ENCODE data around the gene MYL4. TPM values are rescaled to one million over a fixed set of nuclear protein-coding genes. Genes with fewer than 3 reads are reported as not detected.

MYL4 gene
- total and polyA plus RNA-seq, 2 of the 8 experiments (the other 6 are each of a cell fraction or from before 2014, with no cell fraction given), result 0.12 TPM; not detected in 1

DNA sequence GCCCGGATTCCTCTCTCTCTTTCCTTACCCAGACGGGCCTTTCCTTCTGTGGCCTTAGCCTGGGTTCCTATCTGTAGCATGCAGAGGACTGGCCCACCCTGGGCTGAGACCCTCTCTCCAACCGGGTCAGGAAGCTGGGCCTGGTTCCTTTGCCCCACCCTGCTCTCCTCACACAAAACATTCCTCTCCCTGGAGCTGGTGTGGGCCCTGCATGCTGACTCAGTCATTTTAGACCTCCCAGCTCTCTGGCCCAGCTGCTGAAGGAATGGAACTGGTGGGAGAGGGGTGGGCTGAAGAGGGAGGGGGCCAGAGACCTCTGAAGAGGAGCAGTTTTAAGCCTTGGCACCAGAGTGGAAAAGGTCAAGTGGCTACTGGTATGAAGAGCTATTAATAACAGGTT, 957 bp downstream of the MYL4 start:
- no peak for FAIRE-seq
- H2BK20ac ChIP-seq (ENCODE audit: low read length), result no peak overlapping the region
- WGBS, 2 experiments (ENCODE audit: extremely low coverage in 1 of 2, insufficient coverage in 1 of 2, insufficient read length in 1 of 2, insufficient replicate concordance in 2 of 2, low coverage in 1 of 2, low lambda C conversion rate in 2 of 2, missing lambda C conversion rate in 1 of 2), result 83% methylated on average over 3 of the region's 3 CpGs; no CpG with 5 or more reads in 1 of the 2 experiments
- H3K4me3 ChIP-seq (ENCODE audit: extremely low read depth in 1 of 4, insufficient read depth in 2 of 4, low read depth in 3 of 4, low read length in 4 of 4), result no peak overlapping the region
- H3K36me3 ChIP-seq (ENCODE audit: control insufficient read depth in 2 of 4, insufficient read depth in 4 of 4, low read length in 3 of 4), result no peaks in the 10 kb centered on the region
- H2AFZ ChIP-seq (ENCODE audit: low read length), result no peak overlapping the region
- peaks cover 0 to 3% (median 1%) of the 10 kb centered on the region in 4 experiments; a peak in 2 of 7 replicates for H3K4me1 ChIP-seq (replicated peaks in 1 of 4; ENCODE audit: control insufficient read depth in 3 of 4, insufficient read depth in 4 of 4, low read length in 3 of 4)
- H3K4ac ChIP-seq (replicated peaks; ENCODE audit: insufficient read length, low read depth, low read length), result no peak overlapping the region
- no peak overlapping the region for H3K4me2 ChIP-seq (ENCODE audit: insufficient read depth in 1 of 2, low read depth in 2 of 2, low read length in 2 of 2)
- H4K8ac ChIP-seq (ENCODE audit: extremely low read depth, insufficient read depth, low read length), result no peak overlapping the region
- no peaks in the 10 kb centered on the region for H4K20me1 ChIP-seq (replicated peaks in 1 of 2; ENCODE audit: control insufficient read depth in 1 of 2, insufficient read depth in 2 of 2, low read length in 2 of 2)
- DNase-seq (ENCODE audit: low read depth in 1 of 2, low spot score in 2 of 2), result no peak
- no peaks in the 10 kb centered on the region for H3K79me2 ChIP-seq (ENCODE audit: control insufficient read depth in 1 of 2, insufficient read depth in 2 of 2, low read length in 2 of 2)
- ChIA-PET POLR2A (ENCODE audit: partially characterized antibody) (interaction anchor here (1.5 kb wide), 1 partner anchor 18 kb away, joined by 6 read pairs; no protein-coding TSS in a partner anchor), CTCF (ENCODE audit: partially characterized antibody) (interaction anchor here (1.0 to 2.4 kb wide), 4 partner anchors 10 to 105 kb away, joined by 3 to 10 read pairs (median 4); no protein-coding TSS in a partner anchor)
- peaks cover 0 to 2% (median 0%) of the 10 kb centered on the region in 4 experiments; a peak in 2 of 7 replicates for H3K27me3 ChIP-seq (replicated peaks in 1 of 4; ENCODE audit: control insufficient read depth in 3 of 4, extremely low read depth in 1 of 4, insufficient read depth in 3 of 4, low read length in 3 of 4)
- H2AK5ac ChIP-seq (ENCODE audit: low read depth, low read length), result no peak overlapping the region
- H2BK5ac ChIP-seq (ENCODE audit: low read depth, low read length), result no peak overlapping the region
- no peak overlapping the region for H3K14ac ChIP-seq (ENCODE audit: insufficient read length)
- no peak overlapping the region for H3K27ac ChIP-seq (ENCODE audit: low read depth, low read length)
- H3K23me2 ChIP-seq (ENCODE audit: low read depth, low read length), result peaks cover 2% of the 10 kb centered on the region; the same call in 1 of the 2 replicates
- TF ChIP-seq RXRA (IDR thresholded peaks at IDR 0.05; ENCODE audit: insufficient read depth, low read depth, low read length), result no peak
- TF ChIP-seq KDM5A (IDR thresholded peaks at IDR 0.05; ENCODE audit: low read length), result no peak
- peak; percentile 22; the same call in 1 of the 2 replicates for TF ChIP-seq MAFK (IDR thresholded peaks at IDR 0.05; ENCODE audit: low read depth, low read length)
- H3K79me1 ChIP-seq (ENCODE audit: low read depth, low read length), result no peaks in the 10 kb centered on the region
- no peak overlapping the region for H4K91ac ChIP-seq (replicated peaks; ENCODE audit: insufficient read length, low read length)
- no peak overlapping the region for H3K18ac ChIP-seq (ENCODE audit: extremely low read depth, low read length)
- H4K5ac ChIP-seq (ENCODE audit: insufficient read length, low read depth, low read length), result no peak overlapping the region
- no peak overlapping the region for H3K9ac ChIP-seq (replicated peaks in 1 of 4; ENCODE audit: extremely low read depth in 1 of 4, low read depth in 3 of 4, low read length in 3 of 4)
- H3K56ac ChIP-seq (replicated peaks; ENCODE audit: insufficient read length, low read depth, low read length), result no peak overlapping the region
- H3K23ac ChIP-seq (ENCODE audit: insufficient read length), result no peak overlapping the region
- no peaks in the 10 kb centered on the region for H3K9me3 ChIP-seq (ENCODE audit: insufficient read depth in 2 of 2, low read depth in 1 of 2, low read length in 1 of 2)
- no peak overlapping the region for H2BK12ac ChIP-seq (ENCODE audit: low read depth, low read length)
- H2BK15ac ChIP-seq (ENCODE audit: low read length), result no peak overlapping the region
- H2BK120ac ChIP-seq (replicated peaks; ENCODE audit: low read depth, low read length), result no peak overlapping the region
